HepG2 (cell line): ENCODE data around the gene GBP4.

Experiments
- ADNP ChIP-seq: sonication (generic); formaldehyde crosslinking; IDR thresholded peaks from 2 replicates; pipeline ENCODE4 v1.4.0; 2020; ENCODE audit warnings: missing genetic modification reagents
- CC2D1A ChIP-seq: sonication (generic); formaldehyde crosslinking; IDR thresholded peaks from 2 replicates; pipeline ENCODE4 v1.8.1; 2023; ENCODE audit warnings: mild to moderate bottlenecking, missing genetic modification reagents
- NFYB ChIP-seq: sonication (generic); formaldehyde crosslinking; IDR thresholded peaks from 2 replicates; pipeline ENCODE4 v1.4.0; 2020; ENCODE audit warnings: missing genetic modification reagents
- PAX8 ChIP-seq: sonication (generic); formaldehyde crosslinking; IDR thresholded peaks from 2 replicates; pipeline ENCODE4 v1.8.0; 2022; ENCODE audit warnings: mild to moderate bottlenecking, missing genetic modification reagents, borderline replicate concordance
- PHB2 ChIP-seq: fragments of 450-650 bp; IDR thresholded peaks from 2 replicates; pipeline ENCODE4 v1.6.1; 2018; ENCODE audit not compliant: partially characterized antibody
- TCF12 ChIP-seq, 2 experiments: fragments of 450-650 bp in 1 of 2; sonication (generic) in 1 of 2; formaldehyde crosslinking in 1 of 2; IDR thresholded peaks; 2 replicates each; pipeline versions ENCODE4 v1.6.1 to v1.8.0; 2017 to 2022; ENCODE audit warnings: antibody characterized with exemption in 1 of 2, mild to moderate bottlenecking in 1 of 2, missing genetic modification reagents in 1 of 2, moderate library complexity in 1 of 2
- ZFX ChIP-seq: sonication (generic); formaldehyde crosslinking; IDR thresholded peaks from 2 replicates; pipeline ENCODE4 v1.4.0; 2020; ENCODE audit warnings: mild to moderate bottlenecking, low read depth, missing genetic modification reagents, moderate library complexity
- ZNF224 ChIP-seq: sonication (generic); formaldehyde crosslinking; IDR thresholded peaks from 2 replicates; pipeline ENCODE4 v1.5.0; 2020; ENCODE audit warnings: mild to moderate bottlenecking, missing genetic modification reagents
- ZNF557 ChIP-seq: sonication (generic); formaldehyde crosslinking; IDR thresholded peaks from 2 replicates; pipeline ENCODE4 v1.4.0; 2020; ENCODE audit warnings: missing genetic modification reagents
- ZNF737 ChIP-seq: sonication (generic); formaldehyde crosslinking; IDR thresholded peaks from 2 replicates; pipeline ENCODE4 v1.5.0; 2020; ENCODE audit warnings: missing genetic modification reagents, mild to moderate bottlenecking, borderline replicate concordance

GRCh38 chr1:89147678-89148658 is 50.8 kb downstream of the GBP4 start:
- no peak for TF ChIP-seq ZNF737 (CRISPR knock-in tag)
- TF ChIP-seq PAX8: no peak
- TF ChIP-seq CC2D1A (CRISPR knock-in tag): no peak
- no peak for TF ChIP-seq ZNF557 (CRISPR knock-in tag)
- TF ChIP-seq ADNP (CRISPR knock-in tag): no peak
- no peak for TF ChIP-seq TCF12 (IDR thresholded peaks at IDR 0.05)
- no peak for TF ChIP-seq TCF12 (CRISPR knock-in tag; IDR thresholded peaks at IDR 0.05)
- TF ChIP-seq PHB2: no peak
- no peak for TF ChIP-seq NFYB (CRISPR knock-in tag)
- no peak for TF ChIP-seq ZFX
- no peak for TF ChIP-seq ZNF224
